VCaP (cell line): ENCODE results near the gene KCNIP4.

Experiments used
- H3K27ac ChIP-seq: fragments of 450-650 bp; 2 replicates; pipeline ENCODE4 v1.5.1; 2017
- TF ChIP-seq, protein P1 (sequence below): fragments of 450-650 bp; conservative IDR thresholded peaks from 2 replicates; pipeline ENCODE4 v1.5.1; 2017; ENCODE audit warnings: mild to moderate bottlenecking, moderate library complexity

Gene KCNIP4

DNA sequence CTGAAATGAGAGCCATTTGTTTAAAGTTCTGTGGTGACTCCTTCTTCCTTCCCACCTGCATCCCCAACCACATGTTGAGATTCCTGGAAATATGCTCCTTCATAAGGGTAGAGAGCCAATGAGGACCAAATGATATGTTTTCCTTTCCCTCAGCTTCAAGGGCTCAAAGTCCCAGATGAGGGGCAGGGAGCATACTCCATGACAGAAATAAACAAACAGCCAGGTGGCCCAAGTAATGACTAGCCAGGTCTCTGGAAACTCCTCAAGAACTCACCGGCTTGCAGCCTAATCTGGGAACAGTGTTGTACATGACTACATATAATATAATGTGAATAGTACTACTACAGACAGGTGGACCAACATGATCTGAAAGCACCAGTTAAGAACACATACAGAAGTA is 856.0 kb downstream of the KCNIP4 start:
- no peak overlapping the region for H3K27ac ChIP-seq
- TF ChIP-seq, protein P1, sequence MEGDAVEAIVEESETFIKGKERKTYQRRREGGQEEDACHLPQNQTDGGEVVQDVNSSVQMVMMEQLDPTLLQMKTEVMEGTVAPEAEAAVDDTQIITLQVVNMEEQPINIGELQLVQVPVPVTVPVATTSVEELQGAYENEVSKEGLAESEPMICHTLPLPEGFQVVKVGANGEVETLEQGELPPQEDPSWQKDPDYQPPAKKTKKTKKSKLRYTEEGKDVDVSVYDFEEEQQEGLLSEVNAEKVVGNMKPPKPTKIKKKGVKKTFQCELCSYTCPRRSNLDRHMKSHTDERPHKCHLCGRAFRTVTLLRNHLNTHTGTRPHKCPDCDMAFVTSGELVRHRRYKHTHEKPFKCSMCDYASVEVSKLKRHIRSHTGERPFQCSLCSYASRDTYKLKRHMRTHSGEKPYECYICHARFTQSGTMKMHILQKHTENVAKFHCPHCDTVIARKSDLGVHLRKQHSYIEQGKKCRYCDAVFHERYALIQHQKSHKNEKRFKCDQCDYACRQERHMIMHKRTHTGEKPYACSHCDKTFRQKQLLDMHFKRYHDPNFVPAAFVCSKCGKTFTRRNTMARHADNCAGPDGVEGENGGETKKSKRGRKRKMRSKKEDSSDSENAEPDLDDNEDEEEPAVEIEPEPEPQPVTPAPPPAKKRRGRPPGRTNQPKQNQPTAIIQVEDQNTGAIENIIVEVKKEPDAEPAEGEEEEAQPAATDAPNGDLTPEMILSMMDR, result no peak

GRCh38 chr4:21090094-21090666 is 858.4 kb downstream of the KCNIP4 start:
- TF ChIP-seq, protein P1, result no peak
- no peak overlapping the region for H3K27ac ChIP-seq

DNA sequence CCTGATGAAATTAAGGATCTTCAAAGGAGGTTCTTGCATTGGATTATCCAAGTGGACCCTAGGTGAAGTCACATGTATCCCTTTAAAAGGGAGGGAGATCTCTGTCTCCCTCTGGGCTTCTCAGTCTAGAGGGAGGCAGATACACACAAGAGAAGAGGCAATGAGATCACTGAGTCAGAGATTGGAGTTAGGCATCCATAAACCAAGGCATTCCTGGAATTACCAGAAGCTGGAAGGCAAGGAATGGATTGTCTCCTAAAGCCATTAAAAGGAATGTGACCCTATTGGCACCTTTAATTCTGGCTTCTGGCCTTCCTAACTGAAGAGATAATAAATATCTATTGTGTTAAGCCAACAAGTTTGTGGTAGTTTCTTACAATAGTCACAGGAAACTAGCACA is 865.2 kb downstream of the KCNIP4 start:
- TF ChIP-seq, protein P1, result no peak
- no peak overlapping the region for H3K27ac ChIP-seq

GRCh38 chr4:21077967-21078366 is 870.6 kb downstream of the KCNIP4 start:
- no peak overlapping the region for H3K27ac ChIP-seq
- TF ChIP-seq, protein P1, result no peak

- H3K27ac ChIP-seq, result no peak overlapping the region
- TF ChIP-seq, protein P1, result no peak
Measured at GRCh38 chr4:21067351-21067750, 881.2 kb downstream of the KCNIP4 start.

GRCh38 chr4:21061902-21062301 is 886.7 kb downstream of the KCNIP4 start:
- TF ChIP-seq, protein P1, result no peak
- H3K27ac ChIP-seq, result no peak overlapping the region

DNA sequence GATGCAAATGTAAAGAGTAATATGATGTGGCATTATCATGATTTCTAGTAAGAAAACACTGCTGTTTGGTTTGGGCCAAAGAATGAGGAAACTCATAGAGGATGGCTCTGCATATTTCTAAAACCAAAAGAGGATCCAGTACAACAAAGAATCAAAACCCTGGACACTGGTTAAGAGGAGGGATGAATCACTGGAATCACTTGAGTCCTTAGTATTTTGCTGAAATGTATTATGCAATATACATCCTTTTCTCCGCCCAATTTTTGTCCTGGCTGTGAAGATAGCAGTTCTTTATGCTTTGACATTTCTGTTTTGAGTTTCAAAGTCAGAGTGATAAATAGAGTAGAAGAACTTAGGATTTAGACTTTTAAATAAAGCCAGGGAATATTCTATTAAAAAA is 902.4 kb downstream of the KCNIP4 start:
- H3K27ac ChIP-seq, result no peak overlapping the region
- TF ChIP-seq, protein P1, result no peak

- no peak overlapping the region for H3K27ac ChIP-seq
- TF ChIP-seq, protein P1, result no peak
Measured at GRCh38 chr4:21045119-21045518, 903.5 kb downstream of the KCNIP4 start.
